GM18909 (cell line): ENCODE data around the gene FOXL1.

Experiments used
- ATAC-seq: cut with Tn5 transposase; IDR thresholded peaks from one replicate; pipeline ENCODE4 v1.9.1; 2021; ENCODE audit warnings: mild to moderate bottlenecking; ENCODE audit not compliant: unreplicated experiment, poor library complexity

Gene FOXL1

GRCh38 chr16:86598607-86599565 is 20.5 kb downstream of the FOXL1 start:
- no peak for ATAC-seq

GRCh38 chr16:86601356-86601755 is 23.0 kb downstream of the FOXL1 start:
- no peak for ATAC-seq

GRCh38 chr16:86602521-86602920 is 24.2 kb downstream of the FOXL1 start:
- ATAC-seq: no peak

- peak; percentile 64 for ATAC-seq
Measured at GRCh38 chr16:86604436-86605193, 26.3 kb downstream of the FOXL1 start.

- ATAC-seq: no peak
Measured at GRCh38 chr16:86605950-86606349, 27.6 kb downstream of the FOXL1 start.

- ATAC-seq: no peak
Measured at GRCh38 chr16:86608301-86608747, 30.0 kb downstream of the FOXL1 start.

GRCh38 chr16:86609115-86609514 is 30.8 kb downstream of the FOXL1 start:
- no peak for ATAC-seq

GRCh38 chr16:86609661-86610060 is 31.3 kb downstream of the FOXL1 start:
- no peak for ATAC-seq

GRCh38 chr16:86610779-86611524 is 32.6 kb downstream of the FOXL1 start:
- ATAC-seq: no peak

- no peak for ATAC-seq
Measured at GRCh38 chr16:86611525-86611855, 33.1 kb downstream of the FOXL1 start.

- no peak for ATAC-seq
Measured at GRCh38 chr16:86611941-86612340, 33.6 kb downstream of the FOXL1 start.

GRCh38 chr16:86614699-86615098 is 36.4 kb downstream of the FOXL1 start:
- ATAC-seq: no peak

GRCh38 chr16:86616906-86617305 is 38.6 kb downstream of the FOXL1 start:
- ATAC-seq: no peak

- ATAC-seq: no peak
Measured at GRCh38 chr16:86618431-86619238, 40.3 kb downstream of the FOXL1 start.

GRCh38 chr16:86619239-86619794 is 41.0 kb downstream of the FOXL1 start:
- ATAC-seq: no peak

GRCh38 chr16:86620184-86620583 is 41.8 kb downstream of the FOXL1 start:
- no peak for ATAC-seq

GRCh38 chr16:86621966-86622365 is 43.6 kb downstream of the FOXL1 start:
- ATAC-seq: no peak

- no peak for ATAC-seq
Measured at GRCh38 chr16:86622700-86623615, 44.6 kb downstream of the FOXL1 start.

GRCh38 chr16:86625029-86625428 is 46.7 kb downstream of the FOXL1 start:
- ATAC-seq: no peak
